Measurements from ENCODE around the gene NEMF. TPM values are rescaled to one million over a fixed set of nuclear protein-coding genes. Genes with fewer than 3 reads are reported as not detected.
"Not testable (repeated sequence)": the region's sequence is repeated elsewhere in the genome, so short reads cannot be mapped to it uniquely, and the experiment has no call there.

Gene NEMF
- total RNA-seq, 1 donor from 2014 or later, result 132 TPM

- DNase-seq (ENCODE audit: low spot score in 2 of 2) (peak; percentile 5), FAIRE-seq (no peak)
These were observed 85.7 kb downstream of the NEMF start for GRCh38 chr14:49766839-49767238.

GRCh38 chr14:49761839-49762551, 90.6 kb downstream of the NEMF start:
- no peak for FAIRE-seq
- no peak for DNase-seq (ENCODE audit: low spot score in 2 of 2)

- FAIRE-seq (no peak), DNase-seq (ENCODE audit: low spot score in 2 of 2) (no peak)
These were observed 97.2 kb downstream of the NEMF start for GRCh38 chr14:49755378-49755777.

- DNase-seq (ENCODE audit: low spot score in 2 of 2) (no peak), FAIRE-seq (no peak)
These were observed 98.0 kb downstream of the NEMF start for GRCh38 chr14:49754570-49755097.

GRCh38 chr14:49746476-49746875, 106.1 kb downstream of the NEMF start:
- not testable (repeated sequence) for FAIRE-seq; DNase-seq (ENCODE audit: low spot score in 2 of 2)

- no peak for FAIRE-seq
- DNase-seq (ENCODE audit: low spot score in 2 of 2), result no peak
These were observed 107.4 kb downstream of the NEMF start for GRCh38 chr14:49745191-49745590.

- not testable (repeated sequence) for FAIRE-seq; DNase-seq (ENCODE audit: low spot score in 2 of 2)
These were observed 116.9 kb downstream of the NEMF start for GRCh38 chr14:49735669-49736068.

GRCh38 chr14:49733836-49734235, 118.8 kb downstream of the NEMF start:
- FAIRE-seq, result no peak
- DNase-seq (ENCODE audit: low spot score in 2 of 2), result no peak

- DNase-seq (ENCODE audit: low spot score in 2 of 2), result peak; percentile 6 to 18
- FAIRE-seq, result no peak
These were observed 119.7 kb downstream of the NEMF start for GRCh38 chr14:49732896-49733295.

Small RNAs within 50 kb of the gene (small RNA-seq; reads per million reads assigned to genes)
- gene RF00019 (not detected), gene RN7SL2 (8.6 reads per million, percentile 95 among the genes with 10 or more reads in this experiment), gene RN7SL3 (0.99 reads per million, percentile 65 among the genes with 10 or more reads in this experiment), gene RNU6-189P (not detected), gene RNU6-539P (not detected)

Other genes with a start within 250 kb of the NEMF start
- gene RPL36AL, start 232.2 kb downstream of the NEMF start, total RNA-seq, result 87.6 TPM
- 51.4 TPM for gene MGAT2, start 232.0 kb downstream of the NEMF start, total RNA-seq
- 22.0 TPM for gene DNAAF2, start 217.5 kb downstream of the NEMF start, total RNA-seq
- 5.3 TPM for gene POLE2, start 164.6 kb downstream of the NEMF start, total RNA-seq
- 27.3 TPM for gene KLHDC1, start 159.7 kb downstream of the NEMF start, total RNA-seq
- gene KLHDC2, start 84.6 kb downstream of the NEMF start, total RNA-seq, result 137 TPM
- gene ARF6, start 40.3 kb upstream of the NEMF start, total RNA-seq, result 59.1 TPM